IgD-negative memory B cell (primary cell): ENCODE results near the gene NUP160. TPM values are rescaled to one million over a fixed set of nuclear protein-coding genes. Genes with fewer than 3 reads are reported as not detected.
"Not testable (repeated sequence)": the region's sequence is repeated elsewhere in the genome, so short reads cannot be mapped to it uniquely, and the experiment has no call there.

ENCODE experiments used
- H3K27ac Mint-ChIP-seq, 3 donors: one replicate each; pipeline ENCODE4 v1.8.0; 2020 to 2022; ENCODE audit warnings: mild to moderate bottlenecking in 3 of 3, mixed read lengths in 3 of 3, moderate library complexity in 1 of 3
- H3K27me3 Mint-ChIP-seq: one replicate; pipeline ENCODE4 v1.8.0; 2021; ENCODE audit warnings: mixed read lengths
- H3K36me3 Mint-ChIP-seq: one replicate; pipeline ENCODE4 v1.8.0; 2020; ENCODE audit warnings: mild to moderate bottlenecking, mixed read lengths
- H3K4me1 Mint-ChIP-seq, 3 donors: one replicate each; pipeline ENCODE4 v1.8.0; 2020 to 2022; ENCODE audit warnings: mixed read lengths in 3 of 3, mild to moderate bottlenecking in 1 of 3
- H3K4me3 Mint-ChIP-seq, 4 donors: one replicate each; pipeline ENCODE4 v1.8.0; 2020 to 2022; ENCODE audit warnings: mild to moderate bottlenecking in 4 of 4, mixed read lengths in 4 of 4, moderate library complexity in 3 of 4
- H3K9me3 Mint-ChIP-seq, 3 donors: one replicate each; pipeline ENCODE4 v1.8.0; 2020 to 2021; ENCODE audit warnings: mixed read lengths in 3 of 3, mild to moderate bottlenecking in 1 of 3
- polyA plus RNA-seq: library from polyadenylated mRNA; unstranded; fragments of 300-500 nt; fragmentation: Illumina TruSeq; gene quantifications from one replicate; pipeline ENCODE4 v1.2.3, GENCODE V29; 2021

NUP160 gene
- polyA plus RNA-seq, 1 donor from 2014 or later = 22.6 TPM

GRCh38 chr11:47852053-47852452, 3.9 kb upstream of the NUP160 start:
- H3K4me3 Mint-ChIP-seq = peak overlapping the region in 3 of 4 donors; percentile 29 to 88 (median 67)
- H3K4me1 Mint-ChIP-seq = peaks cover 49 to 58% (median 52%) of the 10 kb centered on the region in 3 donors
- H3K9me3 Mint-ChIP-seq = no peaks in the 10 kb centered on the region
- H3K36me3 Mint-ChIP-seq = no peaks in the 10 kb centered on the region
- H3K27me3 Mint-ChIP-seq = no peaks in the 10 kb centered on the region
- peak overlapping the region in 1 of 3 donors; percentile 84 for H3K27ac Mint-ChIP-seq

DNA sequence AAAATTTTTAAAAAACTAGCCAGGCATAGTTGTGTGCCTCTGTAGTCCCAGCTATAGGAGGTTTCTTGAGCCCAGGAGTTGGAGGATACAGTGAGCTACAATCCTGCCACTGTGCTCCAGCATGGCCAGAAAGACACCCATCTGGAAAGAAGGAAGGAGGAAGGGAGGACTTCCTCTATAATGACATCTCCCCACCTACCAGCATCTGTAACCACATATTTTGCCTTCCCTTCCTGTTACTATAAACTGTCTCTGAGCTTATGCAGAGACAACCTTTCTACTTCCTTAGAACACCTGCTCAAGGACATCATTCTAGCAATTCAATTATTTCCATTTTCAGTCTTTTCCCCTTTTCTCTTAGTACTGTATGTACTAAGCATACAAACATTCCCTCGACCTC, 2.2 kb upstream of the NUP160 start:
- H3K4me1 Mint-ChIP-seq = peaks cover 48 to 59% (median 51%) of the 10 kb centered on the region in 3 donors
- peak overlapping the region; percentile 41 to 95 (median 85) for H3K27ac Mint-ChIP-seq
- H3K4me3 Mint-ChIP-seq = peak overlapping the region; percentile 49 to 88 (median 72)

DNA sequence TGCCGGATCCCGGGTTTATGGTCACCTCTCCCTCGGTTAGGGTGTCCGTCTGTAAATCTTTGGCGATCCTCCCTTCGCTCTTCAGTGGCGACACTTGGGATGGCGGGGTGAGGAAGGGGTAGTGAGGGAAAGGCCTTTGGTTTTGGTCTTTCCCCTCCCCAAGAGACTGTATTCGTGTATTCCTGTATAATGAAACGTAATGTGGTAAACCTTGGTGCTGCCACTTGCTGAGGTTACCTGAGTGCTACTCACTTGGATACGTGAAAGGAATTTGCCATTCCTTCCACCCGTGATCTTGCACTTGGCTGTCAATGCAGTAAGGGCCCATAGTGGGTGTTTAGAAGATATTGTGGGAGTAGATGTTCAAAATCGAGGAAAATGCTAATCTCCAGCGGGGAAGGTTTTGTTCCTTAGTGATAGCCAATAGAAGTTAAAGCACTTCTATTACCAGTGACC, 578 bp upstream of the NUP160 start:
- H3K27ac Mint-ChIP-seq = peak overlapping the region; percentile 95 to 98 (median 98)
- no peaks in the 10 kb centered on the region for H3K9me3 Mint-ChIP-seq
- H3K27me3 Mint-ChIP-seq = no peaks in the 10 kb centered on the region
- peak overlapping the region; percentile 98 to 99 (median 98) for H3K4me3 Mint-ChIP-seq
- H3K4me1 Mint-ChIP-seq = peaks cover 40 to 51% (median 44%) of the 10 kb centered on the region in 3 donors
- no peaks in the 10 kb centered on the region for H3K36me3 Mint-ChIP-seq

More for the DNA sequence above, 2.2 kb upstream of the NUP160 start:
- Mint-ChIP-seq H3K27me3 (no peaks in the 10 kb centered on the region), H3K9me3 (no peaks in the 10 kb centered on the region), H3K36me3 (no peaks in the 10 kb centered on the region)

GRCh38 chr11:47847537-47847891, 636 bp downstream of the NUP160 start:
- Mint-ChIP-seq H3K4me3 (peak overlapping the region; percentile 98 to 99 (median 98)), H3K36me3 (no peaks in the 10 kb centered on the region), H3K27ac (peak overlapping the region; percentile 95 to 98 (median 98)), H3K9me3 (no peaks in the 10 kb centered on the region), H3K4me1 (peaks cover 33 to 46% (median 37%) of the 10 kb centered on the region in 3 donors), H3K27me3 (no peaks in the 10 kb centered on the region)

GRCh38 chr11:47846998-47847397, 1.2 kb downstream of the NUP160 start:
- no peaks in the 10 kb centered on the region for H3K27me3 Mint-ChIP-seq
- H3K4me1 Mint-ChIP-seq = peaks cover 28 to 41% (median 32%) of the 10 kb centered on the region in 3 donors
- peak overlapping the region; percentile 36 to 99 (median 66) for H3K4me3 Mint-ChIP-seq
- no peaks in the 10 kb centered on the region for H3K9me3 Mint-ChIP-seq
- H3K36me3 Mint-ChIP-seq = no peaks in the 10 kb centered on the region
- peak overlapping the region; percentile 11 to 98 (median 58) for H3K27ac Mint-ChIP-seq

- H3K9me3 Mint-ChIP-seq = no peaks in the 10 kb centered on the region
- no peaks in the 10 kb centered on the region for H3K27me3 Mint-ChIP-seq
- no peak overlapping the region for H3K27ac Mint-ChIP-seq
- no peak overlapping the region for H3K4me3 Mint-ChIP-seq
- H3K36me3 Mint-ChIP-seq = peaks cover 2% of the 10 kb centered on the region
- H3K4me1 Mint-ChIP-seq = peaks cover 7 to 15% (median 8%) of the 10 kb centered on the region in 3 donors
Observed at GRCh38 chr11:47843361-47844055, 4.6 kb downstream of the NUP160 start.

DNA sequence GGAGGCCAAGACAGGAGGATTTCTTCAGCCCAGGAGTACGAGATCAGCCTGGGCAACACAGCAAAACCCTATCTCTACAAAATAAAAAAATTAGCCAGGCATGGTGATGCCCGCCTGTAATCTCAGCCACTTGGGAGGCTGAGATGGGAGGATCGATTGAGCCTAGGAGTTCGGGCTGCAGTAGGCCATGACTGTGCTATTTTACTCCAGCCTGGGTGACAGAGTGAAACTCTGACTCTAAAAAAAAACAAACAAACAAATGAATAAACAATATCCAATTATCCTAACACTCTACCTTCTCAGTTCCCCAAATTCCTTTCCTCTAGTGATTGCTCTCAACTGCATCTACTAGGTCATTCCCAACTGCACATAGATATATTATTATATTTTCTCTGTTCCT, 5.4 kb downstream of the NUP160 start:
- H3K9me3 Mint-ChIP-seq = no peaks in the 10 kb centered on the region
- H3K27ac Mint-ChIP-seq = no peak overlapping the region
- H3K36me3 Mint-ChIP-seq = peaks cover 2% of the 10 kb centered on the region
- no peaks in the 10 kb centered on the region for H3K27me3 Mint-ChIP-seq
- H3K4me1 Mint-ChIP-seq = peaks cover 4 to 11% (median 9%) of the 10 kb centered on the region in 3 donors
- H3K4me3 Mint-ChIP-seq = no peak overlapping the region

DNA sequence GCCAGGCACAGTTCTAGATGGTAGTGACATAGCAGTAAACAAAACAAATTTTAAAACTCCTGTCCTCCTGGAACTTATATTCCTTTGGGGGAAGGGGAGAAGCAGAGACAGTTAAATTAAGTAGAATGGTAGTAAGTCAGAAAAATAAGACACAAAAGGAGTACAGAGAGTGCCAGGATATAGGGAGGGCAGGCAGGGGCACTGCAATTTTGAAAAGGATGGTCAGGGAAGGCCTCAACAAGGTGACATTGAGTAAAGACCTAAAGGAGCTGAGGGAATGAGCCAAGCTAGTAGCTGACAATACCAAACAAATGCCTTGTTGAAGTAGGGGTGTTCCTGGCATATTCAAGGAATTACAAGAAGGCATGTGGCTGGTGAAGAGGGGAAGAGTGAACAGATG, 10.2 kb downstream of the NUP160 start:
- Mint-ChIP-seq H3K4me3 (no peak overlapping the region), H3K9me3 (no peaks in the 10 kb centered on the region), H3K27me3 (no peaks in the 10 kb centered on the region), H3K4me1 (peaks cover 1 to 6% (median 2%) of the 10 kb centered on the region in 3 donors), H3K27ac (no peak overlapping the region), H3K36me3 (peaks cover 4% of the 10 kb centered on the region)

GRCh38 chr11:47837292-47837691, 10.9 kb downstream of the NUP160 start:
- H3K27me3 Mint-ChIP-seq = no peaks in the 10 kb centered on the region
- H3K27ac Mint-ChIP-seq = no peak overlapping the region
- H3K9me3 Mint-ChIP-seq = no peaks in the 10 kb centered on the region
- H3K36me3 Mint-ChIP-seq = peaks cover 6% of the 10 kb centered on the region
- no peak overlapping the region for H3K4me3 Mint-ChIP-seq
- peaks cover 1 to 6% (median 2%) of the 10 kb centered on the region in 3 donors for H3K4me1 Mint-ChIP-seq

GRCh38 chr11:47830013-47830412, 18.1 kb downstream of the NUP160 start:
- H3K4me1 Mint-ChIP-seq = peaks cover 15 to 27% (median 23%) of the 10 kb centered on the region in 3 donors
- H3K9me3 Mint-ChIP-seq, H3K27me3 Mint-ChIP-seq, H3K4me3 Mint-ChIP-seq, H3K27ac Mint-ChIP-seq: not testable (repeated sequence)
- H3K36me3 Mint-ChIP-seq = peaks cover 16% of the 10 kb centered on the region

DNA sequence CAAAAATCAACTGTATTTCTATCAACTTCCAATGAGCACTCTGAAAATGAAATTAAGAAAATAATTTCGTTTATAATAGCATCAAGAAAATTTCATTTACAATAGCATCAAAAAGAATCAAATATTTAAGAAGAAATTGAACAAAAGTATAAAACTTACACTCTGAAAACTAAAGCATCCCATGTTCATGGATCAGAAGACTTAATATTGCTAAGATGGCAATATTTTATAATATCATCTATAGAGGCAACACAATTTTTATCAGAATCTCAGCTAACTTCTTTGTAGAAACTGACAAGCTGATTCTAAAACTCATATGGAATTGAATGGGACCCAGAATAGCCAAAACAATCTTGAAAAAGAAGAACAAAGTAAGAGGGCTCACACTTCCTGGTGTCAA, 19.9 kb downstream of the NUP160 start:
- H3K36me3 Mint-ChIP-seq = peaks cover 16% of the 10 kb centered on the region
- H3K27me3 Mint-ChIP-seq = no peaks in the 10 kb centered on the region
- peaks cover 0 to 2% (median under 1%) of the 10 kb centered on the region in 3 donors for H3K9me3 Mint-ChIP-seq
- H3K27ac Mint-ChIP-seq = peak overlapping the region; percentile 34 to 57 (median 36)
- peaks cover 15 to 34% (median 25%) of the 10 kb centered on the region in 3 donors for H3K4me1 Mint-ChIP-seq
- no peak overlapping the region for H3K4me3 Mint-ChIP-seq

GRCh38 chr11:47822664-47823063, 25.5 kb downstream of the NUP160 start:
- H3K4me3 Mint-ChIP-seq, H3K27me3 Mint-ChIP-seq, H3K9me3 Mint-ChIP-seq: not testable (repeated sequence)
- H3K36me3 Mint-ChIP-seq = peaks cover 12% of the 10 kb centered on the region
- peak overlapping the region in 1 of 3 donors; percentile 39 for H3K27ac Mint-ChIP-seq
- peaks cover 6 to 15% (median 7%) of the 10 kb centered on the region in 3 donors for H3K4me1 Mint-ChIP-seq

DNA sequence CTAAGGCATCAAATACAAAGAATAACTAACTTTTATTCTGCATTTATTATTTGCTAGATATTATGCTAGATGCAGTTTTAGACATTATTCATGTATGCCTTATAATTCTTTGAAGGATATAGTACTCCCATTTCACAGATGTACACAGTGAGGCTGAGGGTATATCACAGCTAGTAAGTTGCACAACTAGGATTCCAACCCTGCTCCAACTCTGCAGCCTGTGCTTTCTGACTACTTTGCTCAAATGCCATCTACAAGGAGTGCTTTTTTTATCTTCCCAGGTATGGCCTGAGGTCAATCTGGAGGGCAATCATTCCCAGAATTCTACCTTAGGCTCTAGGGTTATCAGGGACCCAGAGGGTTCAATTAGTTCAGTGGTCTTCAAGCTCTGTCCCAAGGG, 28.4 kb downstream of the NUP160 start:
- Mint-ChIP-seq H3K9me3 (peaks cover 0 to 4% (median 0%) of the 10 kb centered on the region in 3 donors), H3K4me1 (peaks cover 5 to 11% (median 5%) of the 10 kb centered on the region in 3 donors), H3K27me3 (no peaks in the 10 kb centered on the region), H3K27ac (peak overlapping the region in 1 of 3 donors; percentile 35), H3K4me3 (no peak overlapping the region), H3K36me3 (peaks cover 7% of the 10 kb centered on the region)

DNA sequence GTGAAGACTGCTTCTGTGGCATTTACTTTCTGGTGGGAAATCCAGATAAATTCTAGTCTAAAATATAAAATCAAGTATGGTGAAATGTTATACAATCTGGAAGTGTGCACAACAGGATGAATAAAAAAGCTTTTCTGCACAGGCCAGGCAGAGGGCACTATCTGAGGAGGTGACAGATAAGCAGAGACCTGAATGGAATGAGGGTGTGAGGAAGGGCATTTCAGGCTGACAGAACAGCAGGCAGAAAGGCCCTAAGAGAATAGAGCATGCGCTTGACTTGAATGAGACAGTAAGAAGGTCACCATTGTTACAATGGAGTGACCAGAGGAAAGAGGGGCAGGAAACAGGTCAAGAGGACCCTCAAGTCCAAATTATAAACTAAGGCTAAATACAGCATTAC, 47.4 kb downstream of the NUP160 start:
- Mint-ChIP-seq H3K36me3 (peaks cover 2% of the 10 kb centered on the region), H3K4me3 (no peak overlapping the region), H3K9me3 (no peaks in the 10 kb centered on the region), H3K27me3 (no peaks in the 10 kb centered on the region), H3K27ac (no peak overlapping the region), H3K4me1 (peaks cover 0 to 4% (median 0%) of the 10 kb centered on the region in 3 donors)

DNA sequence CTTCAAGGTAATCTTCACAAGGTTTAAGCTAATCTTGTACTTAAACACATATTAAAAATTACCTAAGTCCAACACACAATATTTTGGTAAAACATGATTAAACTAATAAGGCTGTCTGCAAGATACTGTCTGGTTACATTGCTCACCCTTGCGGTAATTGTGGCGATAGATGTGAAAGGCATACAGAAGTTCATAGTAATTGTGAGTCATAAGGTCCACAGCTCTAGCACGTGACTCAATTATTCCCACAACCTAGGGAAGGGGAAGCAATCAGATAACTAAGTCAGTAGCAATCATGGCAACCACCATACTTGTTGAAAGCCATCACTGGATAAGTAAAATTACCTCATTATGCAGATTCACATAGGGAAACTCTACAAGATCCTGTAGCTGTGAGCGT, 50.5 kb downstream of the NUP160 start:
- no peak overlapping the region for H3K4me3 Mint-ChIP-seq
- H3K4me1 Mint-ChIP-seq = no peaks in the 10 kb centered on the region
- peak overlapping the region in 1 of 3 donors; percentile 67 for H3K27ac Mint-ChIP-seq
- no peaks in the 10 kb centered on the region for H3K9me3 Mint-ChIP-seq
- peaks cover 5% of the 10 kb centered on the region for H3K36me3 Mint-ChIP-seq
- no peaks in the 10 kb centered on the region for H3K27me3 Mint-ChIP-seq
